Peyer's patch (tissue), 4 donors: Measurements from ENCODE around the gene PDIA5. TPM values are rescaled to one million over a fixed set of nuclear protein-coding genes. Genes with fewer than 3 reads are reported as not detected.

Experiments used
- DNase-seq, 3 donors: peaks; one replicate each; pipeline ENCODE4 v3.0.0-alpha.2; 2017 to 2019
- H3K27ac ChIP-seq, 4 donors: fragments of 200-600 bp; sonication (generic); one replicate each; pipeline ENCODE4 v1.5.1; 2016 to 2019
- H3K27me3 ChIP-seq, 2 donors: fragments of 200-600 bp; sonication (generic); one replicate each; pipeline ENCODE4 v1.5.1; 2019
- H3K36me3 ChIP-seq, 3 donors: fragments of 200-600 bp; sonication (generic); one replicate each; pipeline ENCODE4 v1.5.1; 2016 to 2019
- H3K4me1 ChIP-seq, 4 donors: fragments of 200-600 bp; sonication (generic); one replicate each; pipeline ENCODE4 v1.5.1; 2016 to 2019
- H3K4me3 ChIP-seq, 4 donors: fragments of 200-600 bp; sonication (generic); 1 replicate in 3 of 4; 2 replicates in 1 of 4; pipeline ENCODE4 v1.5.1; 2016 to 2019; ENCODE audit warnings: mild to moderate bottlenecking in 1 of 4
- H3K9me3 ChIP-seq, 4 donors: fragments of 200-600 bp; sonication (generic); one replicate each; pipeline ENCODE4 v1.5.1; 2016 to 2019; ENCODE audit warnings: mild to moderate bottlenecking in 1 of 4
- POLR2A ChIP-seq, 2 donors: fragments of 450-650 bp; IDR thresholded peaks; one replicate each; pipeline ENCODE4 v1.5.1; 2017; ENCODE audit warnings: antibody characterized with exemption in 2 of 2, mild to moderate bottlenecking in 2 of 2, moderate library complexity in 2 of 2
- total RNA-seq, 4 donors: library from RNA; depleted of rRNA; stranded (reverse); fragments of >200 nt; gene quantifications; one replicate each; pipeline ENCODE4 v1.1.0, GENCODE V29; 2016
- TF ChIP-seq, protein P1 (sequence below), 6 experiments: fragments of 450-650 bp in 4 of 6; fragments of 200-600 bp in 2 of 6; sonication (generic) in 1 of 6; IDR thresholded peaks; one replicate each; pipeline ENCODE4 v1.5.1; 2017 to 2019; ENCODE audit warnings: antibody characterized with exemption in 6 of 6, mild to moderate bottlenecking in 3 of 6, moderate library complexity in 1 of 6

Gene PDIA5
- total RNA-seq, 4 donors from 2014 or later, result 13.7 to 63.5 (median 19.4) TPM

GRCh38 chr3:123027292-123028232 is 39.3 kb upstream of the PDIA5 start, which contains the start of gene SEMA5B:
Gene SEMA5B, minus strand, starts transcription at chr3:123027763. Its CDS starts 66,500 bp downstream, at chr3:122961263.
- Histone ChIP-seq H3K4me3 (peak within 1 kb of the TSS; percentile 40 to 67 (median 56)), H3K36me3 (no peaks in the 10 kb centered on the region), H3K27me3 (peaks cover 0 to 23% of the 10 kb centered on the region in 2 donors), H3K27ac (no peak within 1 kb of the TSS), H3K9me3 (no peaks in the 10 kb centered on the region), H3K4me1 (peaks cover 0 to 30% (median 17%) of the 10 kb centered on the region in 4 donors)
- peak; percentile 17 to 57 (median 48) for DNase-seq
- TF ChIP-seq, protein P1, sequence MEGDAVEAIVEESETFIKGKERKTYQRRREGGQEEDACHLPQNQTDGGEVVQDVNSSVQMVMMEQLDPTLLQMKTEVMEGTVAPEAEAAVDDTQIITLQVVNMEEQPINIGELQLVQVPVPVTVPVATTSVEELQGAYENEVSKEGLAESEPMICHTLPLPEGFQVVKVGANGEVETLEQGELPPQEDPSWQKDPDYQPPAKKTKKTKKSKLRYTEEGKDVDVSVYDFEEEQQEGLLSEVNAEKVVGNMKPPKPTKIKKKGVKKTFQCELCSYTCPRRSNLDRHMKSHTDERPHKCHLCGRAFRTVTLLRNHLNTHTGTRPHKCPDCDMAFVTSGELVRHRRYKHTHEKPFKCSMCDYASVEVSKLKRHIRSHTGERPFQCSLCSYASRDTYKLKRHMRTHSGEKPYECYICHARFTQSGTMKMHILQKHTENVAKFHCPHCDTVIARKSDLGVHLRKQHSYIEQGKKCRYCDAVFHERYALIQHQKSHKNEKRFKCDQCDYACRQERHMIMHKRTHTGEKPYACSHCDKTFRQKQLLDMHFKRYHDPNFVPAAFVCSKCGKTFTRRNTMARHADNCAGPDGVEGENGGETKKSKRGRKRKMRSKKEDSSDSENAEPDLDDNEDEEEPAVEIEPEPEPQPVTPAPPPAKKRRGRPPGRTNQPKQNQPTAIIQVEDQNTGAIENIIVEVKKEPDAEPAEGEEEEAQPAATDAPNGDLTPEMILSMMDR (IDR thresholded peaks at IDR 0.05), result peak in 2 of 6 experiments; percentile 28 to 33
- TF ChIP-seq POLR2A (IDR thresholded peaks at IDR 0.05), result no peak

DNA sequence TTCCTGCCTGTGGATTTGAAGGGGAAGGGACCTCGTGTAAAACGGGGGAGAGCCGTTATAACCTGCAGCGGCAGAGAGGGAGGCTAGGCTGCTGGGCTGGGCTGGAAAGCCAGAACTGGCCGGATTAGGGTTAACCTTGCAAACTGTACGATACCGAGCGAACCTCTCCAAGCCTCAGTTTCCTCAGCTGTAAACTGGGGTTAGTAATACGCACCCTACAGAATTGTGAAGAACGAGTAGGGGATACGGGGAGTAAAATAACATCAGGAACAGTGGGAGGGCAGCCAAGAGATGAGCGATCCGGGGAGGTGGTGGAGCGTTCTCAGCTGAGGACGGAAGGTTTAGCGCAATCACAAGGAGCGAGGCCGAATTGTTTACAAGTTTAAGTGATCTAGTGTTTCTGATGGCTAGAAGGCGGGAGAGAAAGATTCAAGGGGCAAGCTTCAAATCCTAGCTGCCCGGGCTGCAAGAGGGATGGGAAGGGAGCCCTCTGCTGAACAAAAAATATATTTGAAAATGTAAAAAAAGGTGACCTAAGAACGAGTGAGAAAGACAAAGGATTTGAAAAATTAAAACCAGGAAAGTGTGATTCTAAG is 38.5 kb upstream of the PDIA5 start:
- peak in 2 of 3 donors; percentile 18 to 58 for DNase-seq
- Histone ChIP-seq H3K36me3 (no peaks in the 10 kb centered on the region), H3K4me1 (peaks cover 0 to 30% (median 17%) of the 10 kb centered on the region in 4 donors), H3K9me3 (no peaks in the 10 kb centered on the region), H3K27ac (no peak overlapping the region), H3K4me3 (peak overlapping the region; percentile 40 to 67 (median 56)), H3K27me3 (peaks cover 0 to 23% of the 10 kb centered on the region in 2 donors)
- TF ChIP-seq POLR2A (IDR thresholded peaks at IDR 0.05), result no peak
- TF ChIP-seq, protein P1 (IDR thresholded peaks at IDR 0.05), result peak in 5 of 6 experiments; percentile 9 to 45 (median 40)

- Histone ChIP-seq H3K9me3 (no peaks in the 10 kb centered on the region), H3K27me3 (peaks cover 0 to 16% of the 10 kb centered on the region in 2 donors), H3K27ac (no peak overlapping the region), H3K4me3 (no peak overlapping the region), H3K4me1 (peaks cover 0 to 28% (median 17%) of the 10 kb centered on the region in 4 donors), H3K36me3 (no peaks in the 10 kb centered on the region)
- no peak for TF ChIP-seq POLR2A (IDR thresholded peaks at IDR 0.05)
- TF ChIP-seq, protein P1 (IDR thresholded peaks at IDR 0.05), result no peak
- no peak for DNase-seq
These were observed 35.8 kb upstream of the PDIA5 start for GRCh38 chr3:123031051-123031450.

- Histone ChIP-seq H3K9me3 (no peaks in the 10 kb centered on the region), H3K27me3 (peaks cover 0 to 9% of the 10 kb centered on the region in 2 donors), H3K4me1 (peaks cover 0 to 18% (median 8%) of the 10 kb centered on the region in 4 donors), H3K27ac (no peak overlapping the region), H3K4me3 (no peak overlapping the region), H3K36me3 (no peaks in the 10 kb centered on the region)
- no peak for DNase-seq
- TF ChIP-seq, protein P1 (IDR thresholded peaks at IDR 0.05), result no peak
- no peak for TF ChIP-seq POLR2A (IDR thresholded peaks at IDR 0.05)
These were observed 34.8 kb upstream of the PDIA5 start for GRCh38 chr3:123032057-123032456.

- no peak for DNase-seq
- TF ChIP-seq POLR2A (IDR thresholded peaks at IDR 0.05), result no peak
- TF ChIP-seq, protein P1 (IDR thresholded peaks at IDR 0.05), result no peak
- no peaks in the 10 kb centered on the region for H3K36me3 ChIP-seq
- H3K27me3 ChIP-seq, result no peaks in the 10 kb centered on the region
- H3K4me1 ChIP-seq, result no peaks in the 10 kb centered on the region
- H3K9me3 ChIP-seq, result no peaks in the 10 kb centered on the region
- H3K27ac ChIP-seq, result no peak overlapping the region
- H3K4me3 ChIP-seq, result no peak overlapping the region
These were observed 32.7 kb upstream of the PDIA5 start for GRCh38 chr3:123034120-123034519.
